Right lung (tissue), 5 donors: ENCODE measurements around the gene JOSD2. TPM values are rescaled to one million over a fixed set of nuclear protein-coding genes. Genes with fewer than 3 reads are reported as not detected.

Source experiments
- DNase-seq, 2 donors: peaks; one replicate each; pipeline ENCODE4 v3.0.0-alpha.2; 2013
- polyA plus RNA-seq, 5 donors: library from polyadenylated mRNA; unstranded; fragments of 120-200 nt; gene quantifications; one replicate each; pipeline versions ENCODE4 v1.2.1 to v1.2.3, GENCODE V29; 2013; ENCODE audit warnings: inconsistent platforms in 1 of 5, low replicate concordance in 1 of 5; ENCODE audit not compliant: insufficient read length in 5 of 5, insufficient read depth in 1 of 5

The JOSD2 gene
- polyA plus RNA-seq, 5 donors: 12.2 to 35.2 (median 19.5) TPM

GRCh38 chr19:50496189-50497021, 14.6 kb downstream of the JOSD2 start:
- no peak for DNase-seq

- DNase-seq: no peak
These were observed 15.9 kb downstream of the JOSD2 start for GRCh38 chr19:50495020-50495531.

GRCh38 chr19:50494186-50495019, 16.6 kb downstream of the JOSD2 start:
- no peak for DNase-seq

- DNase-seq: no peak
These were observed 17.8 kb downstream of the JOSD2 start for GRCh38 chr19:50493171-50493570.

- DNase-seq: no peak
These were observed 18.5 kb downstream of the JOSD2 start for GRCh38 chr19:50492303-50493052.

GRCh38 chr19:50490991-50491472, 20.0 kb downstream of the JOSD2 start:
- no peak for DNase-seq

GRCh38 chr19:50490411-50490811, 20.6 kb downstream of the JOSD2 start:
- DNase-seq: no peak

GRCh38 chr19:50489461-50490011, 21.5 kb downstream of the JOSD2 start:
- no peak for DNase-seq

- no peak for DNase-seq
These were observed 22.4 kb downstream of the JOSD2 start for GRCh38 chr19:50488389-50489194.

- no peak for DNase-seq
These were observed 24.0 kb downstream of the JOSD2 start for GRCh38 chr19:50486823-50487515.

GRCh38 chr19:50485284-50485955, 25.6 kb downstream of the JOSD2 start:
- no peak for DNase-seq

GRCh38 chr19:50482916-50483315, 28.1 kb downstream of the JOSD2 start:
- DNase-seq: no peak

- no peak for DNase-seq
These were observed 28.6 kb downstream of the JOSD2 start for GRCh38 chr19:50482271-50482855.

- no peak for DNase-seq
These were observed 29.4 kb downstream of the JOSD2 start for GRCh38 chr19:50481351-50482149.

GRCh38 chr19:50480281-50481111, 30.5 kb downstream of the JOSD2 start:
- no peak for DNase-seq

- no peak for DNase-seq
These were observed 31.2 kb downstream of the JOSD2 start for GRCh38 chr19:50479761-50480251.
